ENCODE measurements around the gene KPNB1.

- TF ChIP-seq LARP7 (IDR thresholded peaks at IDR 0.05) (no peak), FOXM1 (IDR thresholded peaks at IDR 0.05; ENCODE audit: low read depth, low read length) (no peak), SUZ12 (IDR thresholded peaks at IDR 0.05; ENCODE audit: unreplicated experiment) (no peak), CTCF (IDR thresholded peaks at IDR 0.05 in 2 of 3, conservative IDR thresholded peaks at IDR 0.05 in 1 of 3; ENCODE audit: control insufficient read depth in 2 of 3, extremely low read depth in 1 of 3, insufficient read depth in 1 of 3, low read depth in 3 of 3, low read length in 3 of 3) (no peak), TARDBP (IDR thresholded peaks at IDR 0.05; ENCODE audit: borderline replicate concordance) (no peak), POLR2A (IDR thresholded peaks at IDR 0.05; ENCODE audit: low read depth, low read length) (no peak), CHD2 (IDR thresholded peaks at IDR 0.05; ENCODE audit: borderline replicate concordance, low read depth, low read length) (no peak), POLR2AphosphoS5 (IDR thresholded peaks at IDR 0.05; ENCODE audit: low read length) (no peak), EZH2 (IDR thresholded peaks at IDR 0.05; ENCODE audit: borderline replicate concordance, control insufficient read depth, low read depth, low read length) (no peak)
These were observed 56.1 kb downstream of the KPNB1 start for GRCh38 chr17:47705536-47706530.

All from GM12878 (cell line).